ENCODE data around the gene IQCE.

GRCh38 chr7:2604608-2605174, 45.9 kb downstream of the IQCE start:
- TF ChIP-seq CTCF (IDR thresholded peaks at IDR 0.05) (no peak), POLR2AphosphoS5 (IDR thresholded peaks at IDR 0.05; ENCODE audit: low read depth, low read length) (no peak), SIN3A (IDR thresholded peaks at IDR 0.05; ENCODE audit: borderline replicate concordance, insufficient read depth, low read depth, low read length) (no peak), REST (IDR thresholded peaks at IDR 0.05; ENCODE audit: insufficient read depth in 1 of 2, low read depth in 2 of 2, low read length in 1 of 2) (no peak), TCF7L2 (IDR thresholded peaks at IDR 0.05; ENCODE audit: low read depth, low read length) (no peak)
